Esophagus muscularis mucosa (tissue), 3 donors: ENCODE measurements around the gene ITPR1.

ENCODE experiments used
- POLR2A ChIP-seq: fragments of 450-650 bp; IDR thresholded peaks from one replicate; pipeline ENCODE4 v1.6.1; 2017; ENCODE audit warnings: antibody characterized with exemption, moderate library complexity, mild to moderate bottlenecking, low read depth
- TF ChIP-seq, protein P1 (sequence below), 3 experiments: fragments of 200-600 bp in 2 of 3; fragments of 450-650 bp in 1 of 3; sonication (generic) in 2 of 3; IDR thresholded peaks; one replicate each; pipeline ENCODE4 v1.5.1; 2017 to 2019; ENCODE audit warnings: antibody characterized with exemption in 3 of 3, mild to moderate bottlenecking in 2 of 3, moderate library complexity in 1 of 3

GRCh38 chr3:4877173-4877787 lies 384.1 kb downstream of the ITPR1 start:
- TF ChIP-seq POLR2A = no peak
- TF ChIP-seq, protein P1, sequence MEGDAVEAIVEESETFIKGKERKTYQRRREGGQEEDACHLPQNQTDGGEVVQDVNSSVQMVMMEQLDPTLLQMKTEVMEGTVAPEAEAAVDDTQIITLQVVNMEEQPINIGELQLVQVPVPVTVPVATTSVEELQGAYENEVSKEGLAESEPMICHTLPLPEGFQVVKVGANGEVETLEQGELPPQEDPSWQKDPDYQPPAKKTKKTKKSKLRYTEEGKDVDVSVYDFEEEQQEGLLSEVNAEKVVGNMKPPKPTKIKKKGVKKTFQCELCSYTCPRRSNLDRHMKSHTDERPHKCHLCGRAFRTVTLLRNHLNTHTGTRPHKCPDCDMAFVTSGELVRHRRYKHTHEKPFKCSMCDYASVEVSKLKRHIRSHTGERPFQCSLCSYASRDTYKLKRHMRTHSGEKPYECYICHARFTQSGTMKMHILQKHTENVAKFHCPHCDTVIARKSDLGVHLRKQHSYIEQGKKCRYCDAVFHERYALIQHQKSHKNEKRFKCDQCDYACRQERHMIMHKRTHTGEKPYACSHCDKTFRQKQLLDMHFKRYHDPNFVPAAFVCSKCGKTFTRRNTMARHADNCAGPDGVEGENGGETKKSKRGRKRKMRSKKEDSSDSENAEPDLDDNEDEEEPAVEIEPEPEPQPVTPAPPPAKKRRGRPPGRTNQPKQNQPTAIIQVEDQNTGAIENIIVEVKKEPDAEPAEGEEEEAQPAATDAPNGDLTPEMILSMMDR (IDR thresholded peaks at IDR 0.05) = no peak
